GM12891 (cell line): ENCODE data around the gene RAD18.

ENCODE experiments used
- DNase-seq: peaks from one replicate; pipeline ENCODE4 v3.0.0; 2011; ENCODE audit warnings: low spot score; ENCODE audit not compliant: insufficient read length
- FAIRE-seq: peaks from 2 replicates; lab custom pipeline; 2011; peaks lifted over from hg19 to GRCh38; lab: Jason Lieb, UNC
- PAX5 ChIP-seq: IDR thresholded peaks from 2 replicates; pipeline ENCODE4 v1.6.1; 2011; ENCODE audit warnings: low read length, moderate library complexity, mild to moderate bottlenecking; ENCODE audit not compliant: insufficient read depth, severe bottlenecking
- POLR2A ChIP-seq: IDR thresholded peaks from 2 replicates; pipeline ENCODE4 v1.6.1; 2011; ENCODE audit warnings: low read depth, low read length, control low read depth
- POLR2AphosphoS5 ChIP-seq: IDR thresholded peaks from 2 replicates; pipeline ENCODE4 v1.6.1; 2011; ENCODE audit warnings: low read depth, low read length, control low read depth
- POU2F2 ChIP-seq: IDR thresholded peaks from 2 replicates; pipeline ENCODE4 v1.6.1; 2011; ENCODE audit warnings: low read depth, mild to moderate bottlenecking, control low read depth, low read length, moderate library complexity
- SPI1 ChIP-seq: IDR thresholded peaks from 2 replicates; pipeline ENCODE4 v1.6.1; 2011; ENCODE audit warnings: low read depth, low read length, control low read depth
- TAF1 ChIP-seq: IDR thresholded peaks from 2 replicates; pipeline ENCODE4 v1.6.1; 2011; ENCODE audit warnings: low read depth, low read length, control low read depth

Gene RAD18

GRCh38 chr3:8886546-8886945 lies 76.7 kb downstream of the RAD18 start:
- DNase-seq (no peak), FAIRE-seq (no peak)
- TF ChIP-seq POLR2A (no peak), POLR2AphosphoS5 (no peak), PAX5 (no peak), TAF1 (no peak), POU2F2 (no peak), SPI1 (no peak)

DNA sequence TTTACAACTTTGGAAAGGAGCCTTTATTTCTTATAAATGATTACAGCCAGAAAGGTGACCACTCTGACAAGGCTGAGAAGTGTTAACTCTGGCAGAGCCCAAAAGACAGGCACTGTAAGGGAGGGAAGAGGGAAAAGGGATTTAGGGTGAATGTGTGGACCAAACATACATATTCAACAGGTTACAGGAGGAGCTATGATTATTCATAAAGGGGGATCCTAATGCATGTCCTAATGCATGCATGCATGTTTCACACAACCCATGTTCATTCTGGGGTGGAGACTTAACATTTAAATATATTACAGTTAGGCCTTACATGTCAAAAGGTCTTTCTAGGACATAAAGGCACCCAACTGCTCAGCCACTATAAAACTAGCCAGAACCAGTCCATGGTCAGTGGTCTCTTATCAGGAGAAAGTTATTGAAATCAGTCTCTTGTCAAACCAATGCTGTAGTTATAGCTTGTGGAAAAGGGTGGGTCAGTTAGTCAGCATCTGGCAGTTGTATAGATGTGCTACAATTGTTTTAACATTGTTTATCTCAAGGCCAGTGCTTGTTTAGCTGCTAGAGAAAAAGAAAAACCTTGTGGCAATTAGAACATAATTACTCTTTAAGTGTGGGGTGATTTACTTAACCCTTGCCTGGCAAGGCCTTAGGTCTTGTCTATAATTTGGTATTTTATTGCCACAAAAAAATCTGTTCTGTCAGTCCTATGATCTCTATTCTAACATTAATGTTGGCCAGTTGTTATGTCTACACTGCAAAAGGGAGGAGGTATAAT lies 77.5 kb downstream of the RAD18 start:
- no peak for TF ChIP-seq TAF1
- no peak for FAIRE-seq
- DNase-seq, result no peak

GRCh38 chr3:8884630-8885290 lies 78.5 kb downstream of the RAD18 start:
- TF ChIP-seq POU2F2, result no peak
- TF ChIP-seq PAX5, result no peak
- no peak for TF ChIP-seq POLR2AphosphoS5
- no peak for TF ChIP-seq TAF1
- no peak for TF ChIP-seq SPI1
- no peak for TF ChIP-seq POLR2A
- no peak for FAIRE-seq

DNA sequence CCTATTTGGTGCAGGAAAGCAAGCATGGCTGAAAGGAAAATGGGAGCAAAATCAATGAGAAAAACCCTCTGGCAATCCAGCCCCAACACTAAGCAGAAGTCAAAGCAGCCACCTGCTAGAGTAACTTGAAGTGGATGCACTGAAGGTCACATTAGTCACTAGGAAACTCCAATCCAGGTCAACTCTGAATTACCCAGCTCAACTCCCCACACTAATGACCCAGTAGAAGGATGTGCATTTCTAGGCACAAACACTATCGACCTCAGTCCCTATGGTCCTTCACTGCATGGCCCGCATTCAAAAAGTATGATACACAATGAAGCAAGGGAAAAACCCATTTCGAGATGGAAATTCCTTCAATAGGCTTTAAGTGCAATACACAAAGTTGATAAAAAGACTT lies 80.6 kb downstream of the RAD18 start:
- no peak for FAIRE-seq
- no peak for DNase-seq

More at GRCh38 chr3:8884630-8885290, 78.5 kb downstream of the RAD18 start:
- DNase-seq, result no peak

DNA sequence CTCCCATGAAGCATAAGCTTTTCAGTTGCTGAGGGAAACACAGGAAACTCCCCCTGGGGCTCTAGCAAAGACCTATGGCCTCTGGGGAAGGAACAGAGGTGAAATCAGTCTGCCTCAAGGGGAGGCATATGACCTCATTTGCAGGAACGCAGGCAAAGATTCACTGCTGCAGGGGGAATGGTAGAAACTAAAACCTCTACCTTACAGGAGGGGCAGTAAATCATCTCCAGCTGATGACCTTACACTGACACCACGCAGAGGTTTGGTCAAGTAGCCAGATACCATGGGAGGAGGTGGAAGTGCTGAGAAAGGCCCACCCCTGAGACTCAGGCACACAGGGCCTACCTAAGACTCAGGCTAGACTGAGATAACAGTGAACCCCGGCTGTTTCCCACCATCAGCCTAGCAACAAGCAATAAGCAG lies 81.1 kb downstream of the RAD18 start:
- no peak for TF ChIP-seq POLR2AphosphoS5
- FAIRE-seq (no peak), DNase-seq (no peak)

More for the DNA sequence above, 80.6 kb downstream of the RAD18 start:
- no peak for TF ChIP-seq POU2F2
- no peak for TF ChIP-seq SPI1
- no peak for TF ChIP-seq PAX5

DNA sequence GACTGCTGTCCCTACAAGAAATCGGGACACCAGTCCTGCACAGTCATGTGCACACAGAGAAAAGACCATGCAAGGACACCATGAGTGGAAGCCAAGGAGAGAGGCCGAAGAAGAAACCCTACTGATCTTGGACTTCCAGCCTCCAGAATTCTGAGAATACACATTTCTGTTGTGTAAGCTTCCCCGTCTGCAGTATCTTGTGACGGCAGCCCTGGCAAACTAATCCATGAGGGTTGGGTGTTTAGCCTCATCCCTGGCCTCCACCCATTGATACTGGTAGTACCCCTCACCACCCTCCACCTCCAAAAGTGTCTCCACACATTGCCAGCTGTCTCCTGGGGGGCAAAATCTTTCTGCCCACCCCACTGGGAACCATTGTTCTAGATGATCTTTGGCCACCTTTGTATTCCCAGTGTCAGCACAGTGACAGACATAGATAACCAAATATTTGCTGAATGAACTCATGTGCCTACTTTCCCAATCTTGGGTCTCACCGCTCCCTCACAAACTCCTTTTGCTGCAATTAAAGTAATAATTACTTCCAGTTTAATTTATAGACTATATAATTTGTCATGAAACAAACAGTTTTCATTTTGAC lies 83.8 kb downstream of the RAD18 start:
- TF ChIP-seq POU2F2, result no peak
- TF ChIP-seq POLR2AphosphoS5, result no peak
- no peak for TF ChIP-seq PAX5
- no peak for TF ChIP-seq TAF1
- TF ChIP-seq POLR2A, result no peak
- TF ChIP-seq SPI1, result no peak
- DNase-seq (no peak), FAIRE-seq (no peak)

DNA sequence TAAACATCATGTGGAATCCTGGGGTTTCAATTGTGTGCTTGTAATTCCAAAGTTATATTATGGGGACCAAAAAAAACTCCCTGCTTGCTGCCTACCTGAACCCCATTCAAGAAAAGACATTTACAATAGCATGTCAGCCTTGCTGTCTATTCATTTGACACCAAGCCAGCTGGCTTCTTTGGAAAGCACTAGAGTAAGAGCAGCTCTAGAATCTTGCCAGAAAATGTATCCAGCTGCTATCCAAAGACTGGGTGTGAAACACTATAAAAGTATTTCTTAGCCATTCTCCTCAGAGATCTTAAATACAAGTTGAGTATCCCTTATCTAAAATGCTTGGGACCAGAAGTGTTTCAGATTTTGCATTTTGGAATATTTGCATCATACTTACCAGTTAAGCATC lies 87.4 kb downstream of the RAD18 start:
- FAIRE-seq (no peak), DNase-seq (no peak)
- TF ChIP-seq PAX5, result no peak

DNA sequence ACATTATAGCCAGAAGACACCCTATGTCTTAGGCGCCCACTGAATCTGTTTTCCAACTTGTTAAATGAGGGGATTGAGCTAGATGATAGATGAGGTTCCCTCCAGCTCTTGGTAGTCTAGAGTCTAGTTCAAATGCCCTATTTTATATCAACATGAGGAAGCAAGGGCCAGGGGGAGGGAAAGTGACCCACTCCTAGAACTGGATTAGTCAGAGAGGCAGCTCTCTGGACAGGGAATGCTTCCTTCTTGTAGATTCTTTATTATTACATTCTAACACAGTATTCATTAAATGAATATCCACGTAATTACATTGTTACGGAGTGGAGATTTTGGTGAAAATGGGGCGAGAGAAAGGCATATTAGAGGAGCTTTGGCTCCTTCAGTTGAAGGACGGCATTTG lies 89.5 kb downstream of the RAD18 start:
- DNase-seq (no peak), FAIRE-seq (no peak)
- TF ChIP-seq POLR2AphosphoS5 (no peak), PAX5 (no peak), POLR2A (no peak), POU2F2 (no peak), SPI1 (no peak), TAF1 (no peak)

GRCh38 chr3:8872261-8872660 lies 91.0 kb downstream of the RAD18 start:
- no peak for TF ChIP-seq POU2F2
- TF ChIP-seq PAX5, result no peak
- TF ChIP-seq POLR2A, result no peak
- TF ChIP-seq TAF1, result no peak
- TF ChIP-seq POLR2AphosphoS5, result no peak
- TF ChIP-seq SPI1, result no peak
- DNase-seq (no peak), FAIRE-seq (no peak)

DNA sequence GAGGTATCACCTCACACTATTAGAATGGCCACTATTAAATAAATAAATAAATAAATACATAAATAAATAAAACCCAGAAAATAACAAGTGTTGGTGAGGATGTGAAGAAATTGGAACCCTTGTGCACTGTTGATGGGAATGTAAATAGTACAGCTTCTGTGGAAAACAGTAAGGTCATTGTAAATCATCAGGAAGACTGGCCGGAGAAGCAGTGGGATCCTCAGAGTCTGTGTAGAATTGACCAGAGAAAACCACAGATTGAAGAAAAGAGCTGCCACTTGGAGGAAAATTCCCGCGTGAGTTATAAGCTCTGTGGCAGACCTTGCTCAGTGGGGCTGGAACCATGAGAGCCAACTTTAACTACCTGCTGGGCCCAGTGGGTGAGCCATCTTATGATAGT lies 92.0 kb downstream of the RAD18 start:
- FAIRE-seq (no peak), DNase-seq (no peak)
- no peak for TF ChIP-seq POLR2AphosphoS5
- TF ChIP-seq POLR2A, result no peak
- TF ChIP-seq PAX5, result no peak
- TF ChIP-seq SPI1, result no peak
- no peak for TF ChIP-seq POU2F2
- no peak for TF ChIP-seq TAF1

- FAIRE-seq, result no peak
Observed at GRCh38 chr3:8870134-8870533, 93.1 kb downstream of the RAD18 start.

More at GRCh38 chr3:8870134-8870533, 93.1 kb downstream of the RAD18 start:
- no peak for TF ChIP-seq POU2F2
- no peak for TF ChIP-seq POLR2A
- TF ChIP-seq SPI1, result no peak
- no peak for TF ChIP-seq TAF1
- no peak for TF ChIP-seq PAX5
- TF ChIP-seq POLR2AphosphoS5, result no peak
- DNase-seq, result no peak
